Activated CD4-positive, alpha-beta T cell treated with anti-CD3 and anti-CD28 coated beads, Interleukin-2, amount 50 U/mL, for 16 hours (primary cell): ENCODE results near the gene SLC5A6.

ENCODE experiments used
- DNase-seq: peaks from one replicate; pipeline ENCODE4 v3.0.0-alpha.2; 2020

SLC5A6 gene

GRCh38 chr2:27236136-27236535, 24.1 kb upstream of the SLC5A6 start:
- DNase-seq: no peak

GRCh38 chr2:27233341-27233740, 21.3 kb upstream of the SLC5A6 start:
- no peak for DNase-seq

- DNase-seq: no peak
Observed at GRCh38 chr2:27231921-27232320, 19.9 kb upstream of the SLC5A6 start.

GRCh38 chr2:27227501-27227900, 15.4 kb upstream of the SLC5A6 start:
- DNase-seq: no peak

GRCh38 chr2:27225526-27225925, 13.5 kb upstream of the SLC5A6 start:
- DNase-seq: no peak

GRCh38 chr2:27223416-27223815, 11.3 kb upstream of the SLC5A6 start:
- no peak for DNase-seq

GRCh38 chr2:27222407-27222806, 10.3 kb upstream of the SLC5A6 start:
- DNase-seq: no peak

GRCh38 chr2:27221166-27221565, 9.1 kb upstream of the SLC5A6 start:
- DNase-seq: no peak

- no peak for DNase-seq
Observed at GRCh38 chr2:27220091-27220490, 8.0 kb upstream of the SLC5A6 start.

GRCh38 chr2:27219091-27219490, 7.0 kb upstream of the SLC5A6 start:
- DNase-seq: no peak

GRCh38 chr2:27218614-27219013, 6.5 kb upstream of the SLC5A6 start:
- no peak for DNase-seq

- DNase-seq: peak; percentile 91
Observed at GRCh38 chr2:27217173-27218121, 5.4 kb upstream of the SLC5A6 start, which contains the start of gene CAD. Gene CAD, plus strand, starts transcription at chr2:27217369. Its CDS starts 183 bp downstream, at chr2:27217552.

- no peak for DNase-seq
Observed at GRCh38 chr2:27216416-27217137, 4.5 kb upstream of the SLC5A6 start.

- DNase-seq: no peak
Observed at GRCh38 chr2:27214941-27215340, 2.9 kb upstream of the SLC5A6 start.

GRCh38 chr2:27212626-27213471, 781 bp upstream of the SLC5A6 start:
- DNase-seq: peak; percentile 45

GRCh38 chr2:27211241-27211942, 676 bp downstream of the SLC5A6 start:
- no peak for DNase-seq

- DNase-seq: no peak
Observed at GRCh38 chr2:27209621-27210401, 2.3 kb downstream of the SLC5A6 start.

- no peak for DNase-seq
Observed at GRCh38 chr2:27208486-27209050, 3.5 kb downstream of the SLC5A6 start.

GRCh38 chr2:27206346-27206745, 5.7 kb downstream of the SLC5A6 start:
- no peak for DNase-seq

- no peak for DNase-seq
Observed at GRCh38 chr2:27205206-27205605, 6.9 kb downstream of the SLC5A6 start.

GRCh38 chr2:27204566-27204965, 7.5 kb downstream of the SLC5A6 start:
- no peak for DNase-seq
